ENCODE results near the gene HDDC2.

Gene HDDC2

GRCh38 chr6:125232466-125232865, 69.3 kb downstream of the HDDC2 start:
- no peak for DNase-seq

- no peak for DNase-seq
Measured at GRCh38 chr6:125231574-125232343, 70.0 kb downstream of the HDDC2 start.

GRCh38 chr6:125231133-125231532, 70.6 kb downstream of the HDDC2 start:
- no peak for DNase-seq

- DNase-seq: no peak
Measured at GRCh38 chr6:125230674-125231073, 71.1 kb downstream of the HDDC2 start.

- DNase-seq: no peak
Measured at GRCh38 chr6:125228981-125229479, 72.7 kb downstream of the HDDC2 start.

- no peak for DNase-seq
Measured at GRCh38 chr6:125227244-125227643, 74.5 kb downstream of the HDDC2 start.

Measured in T-helper 9 cell (primary cell).